ENCODE data around the gene PARD3.
A peak's percentile ranks its signal among the peaks of the same experiment; 100 is the strongest.
"Not testable (repeated sequence)": the region's sequence is repeated elsewhere in the genome, so short reads cannot be mapped to it uniquely, and the experiment has no call there.

PARD3 gene

GRCh38 chr10:34677591-34677990 lies 137.5 kb downstream of the PARD3 start:
- no peak for DNase-seq

DNA sequence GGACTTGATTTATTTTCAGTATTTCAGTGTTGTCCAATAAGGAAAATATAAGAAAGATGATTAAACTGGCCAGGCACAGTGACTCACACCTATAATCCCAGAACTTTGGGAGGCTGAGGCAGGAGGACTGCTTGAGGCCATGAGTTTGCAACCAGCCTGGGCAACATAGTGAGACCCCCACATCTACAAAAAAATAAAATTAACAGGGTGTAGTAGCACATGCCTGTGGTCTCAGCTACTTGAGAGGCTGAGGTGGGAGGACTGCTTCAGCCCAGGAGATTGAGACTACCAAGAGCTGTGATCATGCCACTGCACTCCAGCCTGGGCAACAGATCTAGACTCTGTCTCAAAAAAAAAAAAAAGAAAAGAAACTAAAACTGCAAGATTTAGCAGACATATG lies 138.0 kb downstream of the PARD3 start:
- DNase-seq: no peak

GRCh38 chr10:34674176-34674575 lies 140.9 kb downstream of the PARD3 start:
- no peak for DNase-seq

DNA sequence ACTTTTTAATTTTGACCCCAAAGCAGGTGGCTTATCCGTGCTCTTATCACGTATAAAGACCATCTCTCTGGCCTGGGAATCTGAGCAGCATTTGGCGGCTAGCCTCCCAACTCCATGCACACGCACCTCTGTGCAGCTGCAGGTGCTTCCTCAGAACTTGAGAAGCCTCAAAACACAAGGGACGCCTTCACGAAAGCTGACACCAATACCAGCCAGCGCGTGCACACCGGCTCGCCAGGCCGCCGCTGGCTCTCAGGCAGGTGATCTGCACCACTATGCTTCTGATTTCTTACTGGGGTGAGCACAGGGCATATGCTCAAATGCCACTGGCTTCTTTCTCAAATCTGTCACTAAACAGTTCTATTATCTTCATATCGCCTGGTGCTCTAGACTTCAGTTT lies 145.0 kb downstream of the PARD3 start:
- no peak for DNase-seq

DNA sequence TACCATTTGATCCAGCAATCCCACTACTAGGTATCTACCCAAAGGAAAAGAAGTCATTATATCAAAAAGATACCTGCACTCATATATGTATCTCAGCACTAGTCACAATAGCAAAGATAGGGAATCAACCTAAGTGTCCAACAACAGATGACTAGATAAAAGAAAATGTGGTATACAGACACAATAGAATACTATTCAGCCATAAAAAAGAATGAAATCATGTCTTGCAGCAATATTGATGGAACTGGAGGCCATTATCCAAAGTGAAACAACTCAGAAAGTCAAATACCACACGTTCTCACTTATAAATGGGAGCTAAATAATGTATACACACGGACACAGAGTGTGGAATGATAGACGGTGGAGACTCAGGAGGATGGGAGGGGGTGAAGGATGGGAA lies 146.0 kb downstream of the PARD3 start:
- DNase-seq: no peak

DNA sequence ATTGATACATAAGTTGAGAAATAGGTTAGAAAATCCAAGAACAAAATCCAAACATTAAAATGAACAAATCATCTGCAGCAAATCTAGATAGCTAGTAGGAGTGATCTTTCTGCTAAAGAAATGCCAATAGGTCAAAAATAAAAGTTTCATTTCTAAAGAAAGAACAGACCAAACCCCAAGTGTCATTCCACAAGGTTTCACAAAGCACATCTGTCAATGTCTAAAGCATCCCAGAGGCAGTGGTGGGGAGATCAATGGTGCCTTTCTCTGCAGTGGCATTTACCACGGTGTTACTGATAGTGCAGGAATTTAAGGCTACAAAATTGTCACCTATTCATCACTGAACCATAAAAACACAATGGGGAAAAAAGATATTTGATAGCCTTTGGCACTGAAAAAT lies 147.9 kb downstream of the PARD3 start:
- no peak for DNase-seq

GRCh38 chr10:34666008-34666704 lies 148.9 kb downstream of the PARD3 start:
- DNase-seq: no peak

DNA sequence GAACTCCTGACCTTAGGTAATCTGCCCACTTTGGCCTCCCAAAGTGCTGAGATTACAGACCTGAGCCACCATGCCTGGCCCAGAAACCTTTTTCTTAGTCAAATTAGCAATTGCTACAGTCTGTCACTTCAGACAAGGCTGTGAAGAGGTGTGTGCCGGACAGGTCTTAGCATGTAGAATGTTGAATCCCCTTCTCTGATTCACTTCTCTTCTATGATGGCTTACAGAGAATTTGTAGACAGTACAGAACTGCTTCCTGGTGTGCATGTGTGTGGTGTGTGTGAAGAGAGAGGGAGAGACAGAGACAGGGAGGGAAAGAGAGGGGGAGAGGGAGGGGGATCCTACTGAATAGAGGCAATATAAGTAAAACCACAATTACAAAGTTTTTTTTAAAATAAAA lies 150.4 kb downstream of the PARD3 start:
- no peak for DNase-seq

DNA sequence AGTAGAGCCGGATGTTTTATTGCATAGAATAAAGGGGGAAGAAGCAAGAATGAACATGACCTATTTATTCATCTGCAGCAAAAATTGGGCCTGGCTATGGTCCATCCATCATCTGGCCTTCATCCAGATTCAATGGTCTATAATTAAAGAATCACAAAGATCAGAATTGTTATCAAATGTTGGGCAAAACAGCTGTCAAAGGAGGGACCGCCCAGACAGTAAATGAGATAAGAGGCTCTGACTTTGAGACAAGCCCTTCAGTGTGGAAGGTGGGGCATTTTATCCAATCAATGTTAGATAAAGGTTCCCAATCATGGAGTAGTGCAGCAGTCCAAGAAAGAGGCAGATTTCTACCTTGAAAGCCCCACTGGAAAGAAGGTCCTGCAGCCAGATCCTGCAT lies 153.5 kb downstream of the PARD3 start:
- DNase-seq: no peak

DNA sequence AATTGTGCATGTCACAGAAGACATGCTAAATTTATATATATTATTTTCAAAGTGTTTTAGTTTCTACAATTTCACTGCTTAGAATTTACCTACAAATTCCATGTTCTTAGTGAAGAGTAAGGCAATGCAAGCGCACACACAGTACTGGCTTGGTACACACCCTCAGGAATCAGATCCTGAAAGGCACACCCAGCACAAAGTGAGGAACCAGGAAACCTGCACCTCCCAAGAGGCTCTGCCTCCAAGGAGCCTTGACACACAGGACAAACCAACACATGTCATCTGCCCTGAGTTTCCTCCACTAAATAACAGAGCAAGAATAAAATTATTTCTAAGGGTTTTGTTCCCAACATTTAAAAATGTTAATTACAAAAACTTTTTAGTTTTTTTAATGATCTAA lies 156.2 kb downstream of the PARD3 start:
- DNase-seq: no peak

GRCh38 chr10:34656661-34657060 lies 158.4 kb downstream of the PARD3 start:
- no peak for DNase-seq

GRCh38 chr10:34655286-34656170 lies 159.6 kb downstream of the PARD3 start:
- peak; percentile 8 for DNase-seq

GRCh38 chr10:34654211-34654610 lies 160.9 kb downstream of the PARD3 start:
- DNase-seq: no peak

GRCh38 chr10:34653530-34653929 lies 161.6 kb downstream of the PARD3 start:
- no peak for DNase-seq

- DNase-seq: no peak
Measured at GRCh38 chr10:34651416-34652195, 163.5 kb downstream of the PARD3 start.

GRCh38 chr10:34650156-34650555 lies 164.9 kb downstream of the PARD3 start:
- DNase-seq: no peak

GRCh38 chr10:34649385-34649784 lies 165.7 kb downstream of the PARD3 start:
- no peak for DNase-seq

GRCh38 chr10:34648919-34649318 lies 166.2 kb downstream of the PARD3 start:
- DNase-seq: no peak

DNA sequence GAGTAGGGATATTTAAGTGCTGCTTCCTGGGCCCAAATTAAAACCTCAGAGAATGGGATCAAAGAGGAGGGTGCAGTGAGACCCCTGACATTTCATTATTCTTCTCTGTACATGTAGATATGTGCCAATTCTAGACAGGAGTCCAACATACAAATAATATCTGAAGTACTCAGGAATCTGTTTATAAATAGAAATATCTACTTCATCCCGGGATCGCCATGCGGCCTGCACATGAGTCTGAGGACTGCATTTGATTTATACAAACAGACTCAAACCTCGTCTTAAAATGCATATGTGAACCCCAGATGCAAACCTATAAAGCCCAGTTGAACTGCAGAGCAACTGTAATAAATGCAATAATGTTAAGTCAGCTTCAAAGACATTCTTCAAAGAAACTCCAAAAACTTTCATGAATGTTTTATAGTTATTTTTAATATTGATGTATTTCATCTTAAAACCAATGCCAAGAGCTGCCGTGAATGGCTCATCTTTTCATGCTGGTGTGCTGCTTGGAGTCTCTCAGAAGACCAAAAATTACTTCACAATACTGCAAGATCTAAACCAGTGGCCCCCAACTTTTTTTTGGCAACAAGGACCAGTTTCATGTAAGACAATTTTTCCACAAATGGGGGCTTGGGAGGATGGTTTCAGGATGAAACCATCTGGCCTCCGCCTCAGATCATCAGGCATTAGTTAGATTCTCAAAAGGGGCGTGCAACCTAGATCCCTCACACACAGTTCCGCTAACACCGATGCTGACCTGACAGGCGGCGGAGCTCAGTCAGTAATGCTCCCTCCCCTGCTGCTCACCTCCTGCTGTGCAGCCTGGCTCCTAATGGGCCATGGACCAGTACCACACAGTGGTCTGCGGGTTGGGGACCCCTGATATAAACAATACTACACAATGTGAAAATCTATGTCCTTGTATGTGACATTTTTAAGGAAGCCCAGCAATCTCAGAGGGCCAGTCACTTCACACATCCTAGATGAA lies 166.9 kb downstream of the PARD3 start:
- no peak for DNase-seq

- DNase-seq: no peak
Measured at GRCh38 chr10:34647160-34647559, 167.9 kb downstream of the PARD3 start.

- DNase-seq: no peak
Measured at GRCh38 chr10:34646331-34646730, 168.8 kb downstream of the PARD3 start.

- DNase-seq: not testable (repeated sequence)
Measured at GRCh38 chr10:34644815-34645214, 170.3 kb downstream of the PARD3 start.

Measured in DMS153 (cell line).